Sigmoid colon (tissue), 7 donors: ENCODE measurements around the gene SLC25A38. TPM values are rescaled to one million over a fixed set of nuclear protein-coding genes. Genes with fewer than 3 reads are reported as not detected.

Experiments
- DNase-seq: peaks from one replicate; pipeline ENCODE4 v3.0.0-alpha.2; 2019
- H3K27ac ChIP-seq, 4 donors: fragments of 200-600 bp; sonication (generic); one replicate each; pipeline ENCODE4 v1.5.1; 2016 to 2019; ENCODE audit warnings: mild to moderate bottlenecking in 1 of 4
- H3K27me3 ChIP-seq, 3 donors: fragments of 200-600 bp; sonication (generic); one replicate each; pipeline ENCODE4 v1.5.1; 2019; ENCODE audit warnings: mild to moderate bottlenecking in 1 of 3
- H3K36me3 ChIP-seq, 4 donors: fragments of 200-600 bp; sonication (generic); one replicate each; pipeline ENCODE4 v1.5.1; 2016 to 2019
- H3K4me1 ChIP-seq, 4 donors: fragments of 200-600 bp; sonication (generic); one replicate each; pipeline ENCODE4 v1.5.1; 2017 to 2019
- H3K4me3 ChIP-seq, 4 donors: fragments of 200-600 bp; sonication (generic); one replicate each; pipeline ENCODE4 v1.5.1; 2017 to 2019; ENCODE audit warnings: mild to moderate bottlenecking in 2 of 4, moderate library complexity in 1 of 4
- H3K9me3 ChIP-seq, 4 donors: fragments of 200-600 bp in 3 of 4; sonication (generic) in 3 of 4; one replicate each; pipeline versions ENCODE4 v1.5.1 to v1.6.1; 2013 to 2019
- CTCF ChIP-seq, 4 experiments: fragments of 450-650 bp in 3 of 4; fragments of 200-600 bp in 1 of 4; IDR thresholded peaks; one replicate each; pipeline ENCODE4 v1.5.1; 2016 to 2019; ENCODE audit warnings: antibody characterized with exemption in 4 of 4, mild to moderate bottlenecking in 3 of 4, moderate library complexity in 2 of 4
- EP300 ChIP-seq, 4 donors: sonication (generic); formaldehyde crosslinking; IDR thresholded peaks; one replicate each; pipeline ENCODE4 v1.6.1; 2017; ENCODE audit warnings: antibody characterized with exemption in 4 of 4
- POLR2A ChIP-seq, 2 donors: fragments of 450-650 bp; IDR thresholded peaks; one replicate each; pipeline ENCODE4 v1.6.1; 2016; ENCODE audit warnings: antibody characterized with exemption in 2 of 2, mild to moderate bottlenecking in 2 of 2, moderate library complexity in 2 of 2
- POLR2AphosphoS5 ChIP-seq, 4 donors: sonication (generic); formaldehyde crosslinking; IDR thresholded peaks; one replicate each; pipeline ENCODE4 v1.6.1; 2017; ENCODE audit warnings: antibody characterized with exemption in 4 of 4
- WGBS, 2 donors: extraction: QIAGEN DNeasy Blood & Tissue Kit; methylation state at CpG; one replicate each; pipeline ENCODE4 v1.1.7; 2013; 5-methylcytosine and 5-hydroxymethylcytosine counted together
- intact Hi-C: fragments of 100-400 bp; cut with DNase I; formaldehyde crosslinking; loops from one replicate; pipeline ENCODE4 v1.15.1; 2023
- polyA plus RNA-seq, 3 donors: library from polyadenylated mRNA; stranded (reverse); fragments of 200-250 nt; gene quantifications; one replicate each; pipeline ENCODE4 v1.2.3, GENCODE V29; 2013
- total RNA-seq, 4 donors: library from RNA; depleted of rRNA; stranded (reverse); fragments of >200 nt; gene quantifications; one replicate each; pipeline ENCODE4 v1.1.0, GENCODE V29; 2016
- donor health status: healthy with polysubstance abuse.
- donor health status: Bipolar disorder and iron deficiency.
- donor health status: healthy.

Gene SLC25A38
- total and polyA plus RNA-seq, 7 donors, result 25.8 to 39.0 (median 32.6) TPM

GRCh38 chr3:39408493-39409372, 25.6 kb downstream of the SLC25A38 start:
- peak overlapping the region in 1 of 4 donors; percentile 85 for H3K27ac ChIP-seq
- intact Hi-C loops, result loop anchor here (2.0 kb wide), 1 partner anchor 300 kb away; no protein-coding TSS in a partner anchor
- H3K4me1 ChIP-seq, result peaks cover 0 to 26% (median 16%) of the 10 kb centered on the region in 4 donors
- no peaks in the 10 kb centered on the region for H3K27me3 ChIP-seq
- 79 to 81% methylated on average over 21 of the region's 21 CpGs for WGBS, 2 donors
- no peak for DNase-seq
- H3K36me3 ChIP-seq, result peaks cover 18 to 59% (median 36%) of the 10 kb centered on the region in 4 donors
- no peaks in the 10 kb centered on the region for H3K9me3 ChIP-seq
- TF ChIP-seq CTCF (IDR thresholded peaks at IDR 0.05), result no peak
- no peak for TF ChIP-seq POLR2A (IDR thresholded peaks at IDR 0.05)
- no peak for TF ChIP-seq POLR2AphosphoS5 (IDR thresholded peaks at IDR 0.05)
- TF ChIP-seq EP300 (IDR thresholded peaks at IDR 0.05), result no peak
- H3K4me3 ChIP-seq, result no peak overlapping the region

- H3K4me3 ChIP-seq, result no peak overlapping the region
- H3K36me3 ChIP-seq, result peaks cover 18 to 68% (median 38%) of the 10 kb centered on the region in 4 donors
- no peak overlapping the region for H3K27ac ChIP-seq
- TF ChIP-seq EP300 (IDR thresholded peaks at IDR 0.05), result no peak
- TF ChIP-seq POLR2A (IDR thresholded peaks at IDR 0.05), result no peak
- TF ChIP-seq CTCF (IDR thresholded peaks at IDR 0.05), result no peak
- no peak for TF ChIP-seq POLR2AphosphoS5 (IDR thresholded peaks at IDR 0.05)
- peaks cover 0 to 26% (median 16%) of the 10 kb centered on the region in 4 donors for H3K4me1 ChIP-seq
- intact Hi-C loops, result loop anchor here (2.0 kb wide), 1 partner anchor 301 kb away; no protein-coding TSS in a partner anchor
- WGBS, 2 donors, result 58 to 76% methylated on average over 7 of the region's 7 CpGs
- H3K27me3 ChIP-seq, result no peaks in the 10 kb centered on the region
- no peaks in the 10 kb centered on the region for H3K9me3 ChIP-seq
- no peak for DNase-seq
Observed at GRCh38 chr3:39409514-39410136, 26.5 kb downstream of the SLC25A38 start.

GRCh38 chr3:39410893-39411292, 27.7 kb downstream of the SLC25A38 start:
- 97 to 98% methylated on average over 6 of the region's 7 CpGs for WGBS, 2 donors
- H3K9me3 ChIP-seq, result no peaks in the 10 kb centered on the region

GRCh38 chr3:39412668-39413260, 29.6 kb downstream of the SLC25A38 start:
- no peak overlapping the region for H3K27ac ChIP-seq
- H3K9me3 ChIP-seq, result no peaks in the 10 kb centered on the region
- no peak overlapping the region for H3K4me3 ChIP-seq
- H3K36me3 ChIP-seq, result peaks cover 18 to 69% (median 38%) of the 10 kb centered on the region in 4 donors
- peaks cover 0 to 17% (median 8%) of the 10 kb centered on the region in 4 donors for H3K4me1 ChIP-seq
- WGBS, 2 donors, result 74 to 88% methylated on average over 9 of the region's 9 CpGs
- TF ChIP-seq CTCF (IDR thresholded peaks at IDR 0.05) (no peak), POLR2AphosphoS5 (IDR thresholded peaks at IDR 0.05) (no peak), EP300 (IDR thresholded peaks at IDR 0.05) (no peak), POLR2A (IDR thresholded peaks at IDR 0.05) (no peak)
- DNase-seq, result no peak
- intact Hi-C loops, result no loop called here
- H3K27me3 ChIP-seq, result no peaks in the 10 kb centered on the region

More at GRCh38 chr3:39410893-39411292, 27.7 kb downstream of the SLC25A38 start:
- Histone ChIP-seq H3K27ac (no peak overlapping the region), H3K4me3 (no peak overlapping the region), H3K4me1 (peaks cover 0 to 26% (median 16%) of the 10 kb centered on the region in 4 donors), H3K27me3 (no peaks in the 10 kb centered on the region), H3K36me3 (peaks cover 18 to 69% (median 38%) of the 10 kb centered on the region in 4 donors)
- no peak for TF ChIP-seq POLR2AphosphoS5 (IDR thresholded peaks at IDR 0.05)
- TF ChIP-seq EP300 (IDR thresholded peaks at IDR 0.05), result no peak
- no peak for TF ChIP-seq POLR2A (IDR thresholded peaks at IDR 0.05)
- no peak for TF ChIP-seq CTCF (IDR thresholded peaks at IDR 0.05)
- intact Hi-C loops, result no loop called here
- DNase-seq, result no peak
